Fibroblast of lung (primary cell): ENCODE results near the gene VPS36. TPM values are rescaled to one million over a fixed set of nuclear protein-coding genes. Genes with fewer than 3 reads are reported as not detected.
A peak's percentile ranks its signal among the peaks of the same experiment; 100 is the strongest.

Experiments used
- DNase-seq, 2 donors: peaks; one replicate each; pipeline versions ENCODE4 v3.0.0 to v3.0.0-alpha.2; 2010; ENCODE audit warnings: low read depth in 2 of 2
- H2AFZ ChIP-seq: 2 replicates; pipeline ENCODE4 v1.5.1; 2012; ENCODE audit warnings: low read length, control low read depth, inconsistent platforms
- H3K27ac ChIP-seq: 2 replicates; pipeline ENCODE4 v1.5.1; 2011; ENCODE audit warnings: low read length, control low read depth; ENCODE audit not compliant: insufficient read depth
- H3K27me3 ChIP-seq: 2 replicates; pipeline ENCODE4 v1.5.1; 2011; ENCODE audit warnings: mild to moderate bottlenecking, low read length; ENCODE audit not compliant: control insufficient read depth, insufficient read depth
- H3K36me3 ChIP-seq: 2 replicates; pipeline ENCODE4 v1.5.1; 2011; ENCODE audit warnings: low read length; ENCODE audit not compliant: control insufficient read depth, insufficient read depth
- H3K4me1 ChIP-seq: 2 replicates; pipeline ENCODE4 v1.5.1; 2011; ENCODE audit warnings: low read length; ENCODE audit not compliant: control insufficient read depth, insufficient read depth; ENCODE audit errors: extremely low read depth
- H3K4me2 ChIP-seq: 2 replicates; pipeline ENCODE4 v1.5.1; 2011; ENCODE audit warnings: low read length, control low read depth; ENCODE audit not compliant: insufficient read depth; ENCODE audit errors: extremely low read depth
- H3K4me3 ChIP-seq, 4 experiments: fragments of 200-600 bp in 1 of 4; sonication (generic) in 1 of 4; replicated peaks in 1 of 4; 2 replicates each; pipeline ENCODE4 v1.5.1; 2011 to 2016; ENCODE audit warnings: low read length in 4 of 4, low read depth in 3 of 4, mild to moderate bottlenecking in 3 of 4, control low read depth in 2 of 4, inconsistent platforms in 1 of 4, mixed read lengths in 1 of 4; ENCODE audit not compliant: insufficient read depth in 1 of 4; ENCODE audit errors: control extremely low read depth in 1 of 4
- H3K79me2 ChIP-seq: 2 replicates; pipeline ENCODE4 v1.5.1; 2012; ENCODE audit warnings: mild to moderate bottlenecking, low read length, inconsistent platforms; ENCODE audit not compliant: control insufficient read depth, insufficient read depth
- H3K9ac ChIP-seq: 2 replicates; pipeline ENCODE4 v1.5.1; 2011; ENCODE audit warnings: mild to moderate bottlenecking, low read length, control low read depth; ENCODE audit not compliant: insufficient read depth
- H3K9me3 ChIP-seq: 2 replicates; pipeline ENCODE4 v1.5.1; 2012; ENCODE audit warnings: low read depth, low read length; ENCODE audit not compliant: control insufficient read depth, insufficient read depth
- H4K20me1 ChIP-seq: 2 replicates; pipeline ENCODE4 v1.5.1; 2011; ENCODE audit warnings: low read length; ENCODE audit not compliant: control insufficient read depth, insufficient read depth; ENCODE audit errors: extremely low read depth
- EZH2 ChIP-seq: IDR thresholded peaks from 2 replicates; pipeline ENCODE4 v1.5.1; 2012; ENCODE audit warnings: low read length, control low read depth, mild to moderate bottlenecking; ENCODE audit errors: missing control alignments
- polyA plus RNA-seq, 2 donors: library from polyadenylated mRNA; depleted of rRNA in 1 of 2; stranded (reverse) in 1 of 2; unstranded in 1 of 2; fragments of >200 nt; gene quantifications; 2 replicates each; pipeline ENCODE4 v1.2.1, GENCODE V29; 2011 to 2012; ENCODE audit warnings: missing spikeins in 1 of 2
- total RNA-seq: library from RNA; depleted of rRNA; stranded (reverse); fragments of >200 nt; gene quantifications from 2 replicates; pipeline ENCODE4 v1.2.1, GENCODE V29; 2014
- TF ChIP-seq, protein P1 (sequence below), 2 donors: IDR thresholded peaks in 1 of 2; conservative IDR thresholded peaks in 1 of 2; 1 replicate in 1 of 2; 2 replicates in 1 of 2; pipeline ENCODE4 v1.5.1; 2011 to 2012; ENCODE audit warnings: low read length in 2 of 2, control low read depth in 1 of 2, inconsistent platforms in 1 of 2, low read depth in 1 of 2, mild to moderate bottlenecking in 1 of 2

The VPS36 gene
- total and polyA plus RNA-seq, 2 donors (not counting 1 experiment from before 2014, with no cell fraction given), result 16.2 to 28.2 TPM

DNA sequence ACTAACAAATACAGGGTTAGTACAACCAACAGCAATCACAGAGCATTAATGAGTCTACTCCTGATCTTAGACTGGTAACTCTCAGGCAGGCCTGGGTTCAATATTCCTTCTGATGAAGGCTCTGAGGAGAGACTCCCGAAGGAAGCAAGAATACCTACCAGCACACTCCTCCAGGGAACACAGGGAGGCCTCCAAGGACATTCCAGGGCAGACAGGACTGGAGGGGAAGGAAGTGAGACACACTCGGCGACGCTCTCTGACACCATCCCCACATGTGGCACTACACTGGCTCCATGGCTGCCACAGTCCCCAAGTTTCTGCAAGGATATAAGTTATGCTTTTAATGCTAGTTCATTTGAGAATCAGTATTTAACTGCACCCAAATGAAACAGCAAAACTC, 64.6 kb downstream of the VPS36 start:
- no peak overlapping the region for H2AFZ ChIP-seq
- TF ChIP-seq, protein P1, sequence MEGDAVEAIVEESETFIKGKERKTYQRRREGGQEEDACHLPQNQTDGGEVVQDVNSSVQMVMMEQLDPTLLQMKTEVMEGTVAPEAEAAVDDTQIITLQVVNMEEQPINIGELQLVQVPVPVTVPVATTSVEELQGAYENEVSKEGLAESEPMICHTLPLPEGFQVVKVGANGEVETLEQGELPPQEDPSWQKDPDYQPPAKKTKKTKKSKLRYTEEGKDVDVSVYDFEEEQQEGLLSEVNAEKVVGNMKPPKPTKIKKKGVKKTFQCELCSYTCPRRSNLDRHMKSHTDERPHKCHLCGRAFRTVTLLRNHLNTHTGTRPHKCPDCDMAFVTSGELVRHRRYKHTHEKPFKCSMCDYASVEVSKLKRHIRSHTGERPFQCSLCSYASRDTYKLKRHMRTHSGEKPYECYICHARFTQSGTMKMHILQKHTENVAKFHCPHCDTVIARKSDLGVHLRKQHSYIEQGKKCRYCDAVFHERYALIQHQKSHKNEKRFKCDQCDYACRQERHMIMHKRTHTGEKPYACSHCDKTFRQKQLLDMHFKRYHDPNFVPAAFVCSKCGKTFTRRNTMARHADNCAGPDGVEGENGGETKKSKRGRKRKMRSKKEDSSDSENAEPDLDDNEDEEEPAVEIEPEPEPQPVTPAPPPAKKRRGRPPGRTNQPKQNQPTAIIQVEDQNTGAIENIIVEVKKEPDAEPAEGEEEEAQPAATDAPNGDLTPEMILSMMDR (conservative IDR thresholded peaks at IDR 0.05 in 1 of 2, IDR thresholded peaks at IDR 0.05 in 1 of 2; ENCODE audit: low read depth in 1 of 2, low read length in 2 of 2), result no peak
- TF ChIP-seq EZH2, result no peak
- no peak overlapping the region for H3K9ac ChIP-seq
- no peaks in the 10 kb centered on the region for H3K27me3 ChIP-seq
- H3K4me1 ChIP-seq, result no peaks in the 10 kb centered on the region
- DNase-seq, result no peak
- no peak overlapping the region for H3K27ac ChIP-seq
- no peaks in the 10 kb centered on the region for H3K36me3 ChIP-seq
- no peaks in the 10 kb centered on the region for H3K9me3 ChIP-seq
- H4K20me1 ChIP-seq, result no peaks in the 10 kb centered on the region
- no peak overlapping the region for H3K4me2 ChIP-seq
- no peaks in the 10 kb centered on the region for H3K79me2 ChIP-seq
- H3K4me3 ChIP-seq, result no peak overlapping the region

GRCh38 chr13:52383366-52383765, 67.1 kb downstream of the VPS36 start:
- Histone ChIP-seq H3K79me2 (no peaks in the 10 kb centered on the region), H3K27ac (no peak overlapping the region), H3K4me2 (no peak overlapping the region), H3K36me3 (no peaks in the 10 kb centered on the region), H3K4me1 (no peaks in the 10 kb centered on the region), H4K20me1 (no peaks in the 10 kb centered on the region), H2AFZ (no peak overlapping the region), H3K9ac (no peak overlapping the region), H3K9me3 (no peaks in the 10 kb centered on the region), H3K27me3 (no peaks in the 10 kb centered on the region), H3K4me3 (no peak overlapping the region)
- TF ChIP-seq EZH2, result no peak
- TF ChIP-seq, protein P1 (conservative IDR thresholded peaks at IDR 0.05 in 1 of 2, IDR thresholded peaks at IDR 0.05 in 1 of 2; ENCODE audit: low read depth in 1 of 2, low read length in 2 of 2), result no peak
- DNase-seq, result peak in 1 of 2 donors; percentile 37

- no peak for TF ChIP-seq EZH2
- TF ChIP-seq, protein P1 (conservative IDR thresholded peaks at IDR 0.05 in 1 of 2, IDR thresholded peaks at IDR 0.05 in 1 of 2; ENCODE audit: low read depth in 1 of 2, low read length in 2 of 2), result no peak
Observed at GRCh38 chr13:52378312-52378711, 72.1 kb downstream of the VPS36 start.

More at GRCh38 chr13:52378312-52378711, 72.1 kb downstream of the VPS36 start:
- Histone ChIP-seq H3K27me3 (no peaks in the 10 kb centered on the region), H3K9me3 (no peaks in the 10 kb centered on the region), H3K79me2 (no peaks in the 10 kb centered on the region), H3K27ac (no peak overlapping the region), H2AFZ (no peak overlapping the region), H3K36me3 (peaks cover 7% of the 10 kb centered on the region), H3K4me2 (no peak overlapping the region), H3K4me1 (no peaks in the 10 kb centered on the region), H4K20me1 (no peaks in the 10 kb centered on the region), H3K9ac (no peak overlapping the region), H3K4me3 (no peak overlapping the region)
- DNase-seq, result no peak
